ENCODE results near the gene SLC39A7.

Gene SLC39A7

DNA sequence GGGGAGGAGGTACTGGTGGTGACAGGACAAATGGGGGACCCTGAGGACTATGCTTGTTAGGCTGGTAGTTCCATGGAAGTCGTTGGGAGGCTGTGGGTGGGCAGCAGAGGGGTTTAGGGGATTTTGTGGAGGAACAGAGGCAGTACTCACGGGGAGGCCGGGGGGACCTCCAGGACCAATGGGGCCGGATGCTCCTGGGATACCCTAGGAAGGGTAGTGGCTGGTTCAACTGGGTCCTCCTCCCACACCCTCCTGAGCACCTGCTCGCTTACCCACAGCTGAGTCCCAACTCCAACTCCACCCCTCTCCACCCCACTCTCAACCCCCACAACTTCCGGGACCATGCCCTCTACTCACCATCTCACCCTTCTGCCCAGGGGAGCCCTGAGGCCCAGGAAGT, 34.3 kb upstream of the SLC39A7 start:
- Histone ChIP-seq H3K9ac (ENCODE audit: low read depth, low read length, poor library complexity, severe bottlenecking) (no peak overlapping the region), H3F3A (ENCODE audit: low read depth) (no peaks in the 10 kb centered on the region), H3K4me2 (ENCODE audit: low read depth, low read length, poor library complexity, severe bottlenecking) (no peak overlapping the region), H3K9me3 (ENCODE audit: insufficient read depth, low read depth, low read length) (no peaks in the 10 kb centered on the region), H3K79me2 (ENCODE audit: insufficient read depth, low read length) (no peaks in the 10 kb centered on the region), H4K20me1 (ENCODE audit: insufficient read depth, low read length, poor library complexity, severe bottlenecking) (no peaks in the 10 kb centered on the region), H3K36me3 (ENCODE audit: insufficient read depth, low read length) (no peaks in the 10 kb centered on the region), H3K27me3 (ENCODE audit: insufficient read depth, low read length, poor library complexity, severe bottlenecking) (no peaks in the 10 kb centered on the region), H3K4me3 (ENCODE audit: low read length, poor library complexity, severe bottlenecking) (no peak overlapping the region), H3K9me2 (replicated peaks; ENCODE audit: low read depth, low read length) (no peaks in the 10 kb centered on the region), H3K4me1 (ENCODE audit: insufficient read depth, low read length, poor library complexity, severe bottlenecking) (peaks cover 6% of the 10 kb centered on the region), H2AFZ (ENCODE audit: low read length) (no peak overlapping the region)
- no peak for TF ChIP-seq EZH2phosphoT487 (IDR thresholded peaks at IDR 0.05; ENCODE audit: borderline replicate concordance)
- no peak for TF ChIP-seq CTCF (conservative IDR thresholded peaks at IDR 0.05; ENCODE audit: low read length)

- H4K20me1 ChIP-seq (ENCODE audit: insufficient read depth, low read length, poor library complexity, severe bottlenecking) = no peaks in the 10 kb centered on the region
- H3K36me3 ChIP-seq (ENCODE audit: insufficient read depth, low read length) = no peaks in the 10 kb centered on the region
- no peaks in the 10 kb centered on the region for H3F3A ChIP-seq (ENCODE audit: low read depth)
- no peaks in the 10 kb centered on the region for H3K9me2 ChIP-seq (replicated peaks; ENCODE audit: low read depth, low read length)
- no peaks in the 10 kb centered on the region for H3K79me2 ChIP-seq (ENCODE audit: insufficient read depth, low read length)
- peaks cover 2% of the 10 kb centered on the region for H3K4me1 ChIP-seq (ENCODE audit: insufficient read depth, low read length, poor library complexity, severe bottlenecking)
- no peak overlapping the region for H3K9ac ChIP-seq (ENCODE audit: low read depth, low read length, poor library complexity, severe bottlenecking)
- no peak overlapping the region for H3K4me2 ChIP-seq (ENCODE audit: low read depth, low read length, poor library complexity, severe bottlenecking)
- H3K4me3 ChIP-seq (ENCODE audit: low read length, poor library complexity, severe bottlenecking) = no peak overlapping the region
- TF ChIP-seq EZH2phosphoT487 (IDR thresholded peaks at IDR 0.05; ENCODE audit: borderline replicate concordance) (no peak), CTCF (conservative IDR thresholded peaks at IDR 0.05; ENCODE audit: low read length) (no peak)
- no peaks in the 10 kb centered on the region for H3K27me3 ChIP-seq (ENCODE audit: insufficient read depth, low read length, poor library complexity, severe bottlenecking)
- H3K9me3 ChIP-seq (ENCODE audit: insufficient read depth, low read depth, low read length) = no peaks in the 10 kb centered on the region
- no peak overlapping the region for H2AFZ ChIP-seq (ENCODE audit: low read length)
Observed at GRCh38 chr6:33166811-33167210, 33.9 kb upstream of the SLC39A7 start.

DNA sequence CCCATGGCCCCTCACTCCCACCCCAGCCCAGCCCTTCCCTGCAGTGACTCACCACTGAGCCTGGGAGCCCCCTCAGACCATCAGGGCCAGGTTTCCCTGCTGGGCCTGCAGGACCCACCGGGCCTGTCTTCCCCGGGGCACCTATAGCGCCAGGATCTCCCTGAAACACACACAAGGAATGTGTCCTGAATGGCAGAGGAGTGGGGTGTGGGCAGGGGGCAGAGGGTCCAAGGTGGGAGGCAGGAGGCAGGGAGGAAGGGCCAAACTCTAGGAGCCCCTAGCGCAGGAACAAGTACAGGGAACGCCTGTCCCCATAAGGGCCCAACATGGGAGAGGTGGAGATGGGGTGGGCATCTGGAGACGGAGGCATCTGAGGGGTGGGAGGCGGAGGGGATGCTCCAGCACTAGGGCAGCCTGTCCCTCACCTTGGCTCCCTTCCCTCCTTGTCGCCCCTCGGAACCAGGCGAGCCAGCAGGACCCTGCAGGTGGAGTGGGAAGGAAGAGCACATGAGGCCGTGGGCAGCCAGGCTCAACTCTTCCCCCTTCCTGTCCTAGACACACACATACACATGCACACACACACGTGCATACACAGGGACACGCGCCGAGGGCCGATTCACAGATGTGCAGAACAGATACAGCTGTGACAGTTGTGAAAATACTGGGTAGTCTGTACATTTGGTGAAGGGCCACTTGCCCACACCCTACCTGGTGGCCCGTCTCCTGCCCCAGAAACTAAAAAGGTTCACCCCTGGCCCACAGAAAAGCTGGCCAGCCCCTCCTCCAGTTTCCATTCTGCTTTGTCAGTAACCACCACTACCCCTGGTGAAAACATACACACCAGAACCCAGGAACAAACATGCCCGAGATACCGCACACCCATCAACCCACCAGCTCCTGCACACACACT, 33.0 kb upstream of the SLC39A7 start:
- no peak overlapping the region for H3K4me3 ChIP-seq (ENCODE audit: low read length, poor library complexity, severe bottlenecking)
- no peaks in the 10 kb centered on the region for H3K4me1 ChIP-seq (ENCODE audit: insufficient read depth, low read length, poor library complexity, severe bottlenecking)
- H4K20me1 ChIP-seq (ENCODE audit: insufficient read depth, low read length, poor library complexity, severe bottlenecking) = no peaks in the 10 kb centered on the region
- TF ChIP-seq CTCF (conservative IDR thresholded peaks at IDR 0.05; ENCODE audit: low read length) = no peak
- no peak for TF ChIP-seq EZH2phosphoT487 (IDR thresholded peaks at IDR 0.05; ENCODE audit: borderline replicate concordance)
- no peak overlapping the region for H3K4me2 ChIP-seq (ENCODE audit: low read depth, low read length, poor library complexity, severe bottlenecking)
- H3K36me3 ChIP-seq (ENCODE audit: insufficient read depth, low read length) = no peaks in the 10 kb centered on the region
- H3K9ac ChIP-seq (ENCODE audit: low read depth, low read length, poor library complexity, severe bottlenecking) = no peak overlapping the region
- H3K27me3 ChIP-seq (ENCODE audit: insufficient read depth, low read length, poor library complexity, severe bottlenecking) = no peaks in the 10 kb centered on the region
- H3K9me3 ChIP-seq (ENCODE audit: insufficient read depth, low read depth, low read length) = no peaks in the 10 kb centered on the region
- no peak overlapping the region for H2AFZ ChIP-seq (ENCODE audit: low read length)
- H3K9me2 ChIP-seq (replicated peaks; ENCODE audit: low read depth, low read length) = no peaks in the 10 kb centered on the region
- H3K79me2 ChIP-seq (ENCODE audit: insufficient read depth, low read length) = no peaks in the 10 kb centered on the region
- no peaks in the 10 kb centered on the region for H3F3A ChIP-seq (ENCODE audit: low read depth)

Data from Loucy (cell line).